HepG2 (cell line): Measurements from ENCODE around the gene BABAM1. TPM values are rescaled to one million over a fixed set of nuclear protein-coding genes. Genes with fewer than 3 reads are reported as not detected.

Source experiments
- ATAC-seq: fragments of 200-7000 bp; cut with Tn5 transposase; 3 replicates; pipeline ENCODE4 v1.9.1; 2020; ENCODE audit warnings: mild to moderate bottlenecking, moderate library complexity
- BruUV-seq: library from RNA; stranded (reverse); fragments of 400-500 nt; replicated peaks from 2 replicates; lab custom pipeline; 2021; lab: Mats Ljungman, UMichigan
- CTCF ChIA-PET: fragments of 300-600 bp; formaldehyde crosslinking; extraction: SDS; loops from one replicate; lab custom pipeline; 2021; ENCODE audit warnings: low total read pairs, inconsistent platforms, low intra/inter-chr PET ratio; lab: Yijun Ruan, JAX
- POLR2A ChIA-PET: fragments of 350-600 bp; sonication (Branson Sonifier 250); formaldehyde crosslinking; loops from one replicate; lab custom pipeline; 2020; ENCODE audit warnings: antibody characterized with exemption, inconsistent platforms; lab: Yijun Ruan, JAX
- DNase-seq: peaks from one replicate; pipeline ENCODE4 v3.0.0-alpha.2; 2015; ENCODE audit warnings: low spot score
- FAIRE-seq: peaks from 3 replicates; lab custom pipeline; 2011; peaks lifted over from hg19 to GRCh38; lab: Jason Lieb, UNC
- H2AFZ ChIP-seq: one replicate; pipeline ENCODE4 v1.6.1; 2011; ENCODE audit warnings: low read length, inconsistent platforms
- H3K27ac ChIP-seq: fragments of 300-600 bp; 3 replicates; pipeline ENCODE4 v1.8.0; 2011; ENCODE audit warnings: mixed run types, mild to moderate bottlenecking, mixed read lengths, low read length, inconsistent platforms; ENCODE audit not compliant: insufficient read depth; ENCODE audit errors: extremely low read length
- H3K27me3 ChIP-seq, 2 experiments: fragments of 200-600 bp in 1 of 2; 2 replicates in 1 of 2; 3 replicates in 1 of 2; pipeline versions ENCODE4 v1.6.0 to v1.8.0; 2011; ENCODE audit warnings: low read length in 2 of 2, mild to moderate bottlenecking in 2 of 2, moderate library complexity in 2 of 2, inconsistent platforms in 1 of 2; ENCODE audit not compliant: insufficient read depth in 2 of 2, control insufficient read depth in 1 of 2
- H3K36me3 ChIP-seq, 2 experiments: fragments of 200-600 bp in 1 of 2; replicated peaks in 1 of 2; 2 replicates in 1 of 2; 3 replicates in 1 of 2; pipeline versions ENCODE4 v1.5.1 to v1.8.0; 2011; ENCODE audit warnings: low read length in 2 of 2, inconsistent platforms in 1 of 2; ENCODE audit not compliant: insufficient read depth in 2 of 2, control insufficient read depth in 1 of 2
- H3K4me1 ChIP-seq: 2 replicates; pipeline ENCODE4 v1.5.1; 2012; ENCODE audit warnings: low read length, inconsistent platforms; ENCODE audit not compliant: insufficient read depth
- H3K4me2 ChIP-seq: 2 replicates; pipeline ENCODE4 v1.6.0; 2011; ENCODE audit warnings: low read depth, low read length, inconsistent platforms
- H3K4me3 ChIP-seq, 3 experiments: fragments of 200-600 bp in 1 of 3; sonication (generic), shearing (Covaris generic) in 1 of 3; replicated peaks in 1 of 3; 2 replicates each; pipeline ENCODE4 v1.5.1; 2011 to 2016; ENCODE audit warnings: low read length in 3 of 3, inconsistent platforms in 2 of 3, low read depth in 2 of 3, mild to moderate bottlenecking in 2 of 3, control low read depth in 1 of 3, mixed read lengths in 1 of 3; ENCODE audit not compliant: insufficient read depth in 1 of 3
- H3K79me2 ChIP-seq: one replicate; pipeline ENCODE4 v1.6.1; 2011; ENCODE audit warnings: low read length, inconsistent platforms; ENCODE audit not compliant: insufficient read depth
- H3K9ac ChIP-seq: 2 replicates; pipeline ENCODE4 v1.6.0; 2011; ENCODE audit warnings: mild to moderate bottlenecking, low read depth, low read length, inconsistent platforms; ENCODE audit not compliant: insufficient read depth
- H3K9me3 ChIP-seq: 2 replicates; pipeline ENCODE4 v1.5.1; 2012; ENCODE audit warnings: mild to moderate bottlenecking, low read length
- H4K20me1 ChIP-seq: 2 replicates; pipeline ENCODE4 v1.6.0; 2011; ENCODE audit warnings: inconsistent platforms, mild to moderate bottlenecking, low read length, moderate library complexity; ENCODE audit not compliant: insufficient read depth
- POLR2A ChIP-seq, 2 experiments: IDR thresholded peaks; 2 replicates each; pipeline ENCODE4 v1.6.1; 2011; ENCODE audit warnings: low read depth in 2 of 2, low read length in 2 of 2, mild to moderate bottlenecking in 1 of 2, moderate library complexity in 1 of 2; ENCODE audit not compliant: insufficient read depth in 1 of 2
- POLR2AphosphoS5 ChIP-seq: IDR thresholded peaks from 2 replicates; pipeline ENCODE4 v1.6.1; 2012; ENCODE audit warnings: low read depth, low read length
- RBFOX2 ChIP-seq: fragments of 200-400 bp; formaldehyde crosslinking; IDR thresholded peaks from 2 replicates; pipeline ENCODE4 v1.6.1; 2017; ENCODE audit warnings: low read depth, mild to moderate bottlenecking, low read length
- SOX6 ChIP-seq, 2 experiments: fragments of 450-650 bp in 1 of 2; sonication (generic) in 1 of 2; formaldehyde crosslinking in 1 of 2; IDR thresholded peaks; 2 replicates each; pipeline versions ENCODE4 v1.4.0 to v1.6.1; 2017 to 2020; ENCODE audit warnings: antibody characterized with exemption in 1 of 2, mild to moderate bottlenecking in 1 of 2, missing genetic modification reagents in 1 of 2
- ZNF414 ChIP-seq: sonication (generic); formaldehyde crosslinking; IDR thresholded peaks from 2 replicates; pipeline ENCODE4 v1.5.0; 2020; ENCODE audit warnings: missing genetic modification reagents
- ZNF605 ChIP-seq: sonication (generic); formaldehyde crosslinking; IDR thresholded peaks from 2 replicates; pipeline ENCODE4 v1.8.0; 2022; ENCODE audit warnings: mild to moderate bottlenecking, missing genetic modification reagents
- ZNF687 ChIP-seq: sonication (generic); formaldehyde crosslinking; IDR thresholded peaks from 2 replicates; pipeline ENCODE4 v1.5.1; 2020; ENCODE audit warnings: mild to moderate bottlenecking, missing genetic modification reagents, moderate library complexity
- ZNF709 ChIP-seq: sonication (generic); formaldehyde crosslinking; IDR thresholded peaks from 2 replicates; pipeline ENCODE4 v1.5.0; 2020; ENCODE audit warnings: mild to moderate bottlenecking, missing genetic modification reagents
- WGBS: methylation state at CpG from one replicate; pipeline ENCODE4 v1.1.6; 2017; ENCODE audit warnings: low lambda C conversion rate; 5-methylcytosine and 5-hydroxymethylcytosine counted together
- in situ Hi-C: cut with HindIII; loops from 2 replicates; pipeline ENCODE4 v1.10.0; 2017; ENCODE audit warnings: low pct_unique_long_range_greater_than_20kb; ENCODE audit not compliant: extremely low pct_ligation_motif_present
- intact Hi-C: fragments of 100-400 bp; cut with micrococcal nuclease; formaldehyde crosslinking; loops from one replicate; pipeline ENCODE4 v1.10.0; 2022; ENCODE audit not compliant: unreplicated experiment
- polyA plus RNA-seq, 8 experiments: library from polyadenylated mRNA; depleted of rRNA in 3 of 8; stranded (reverse) in 7 of 8; unstranded in 1 of 8; fragments of >200 nt; fragmentation: Illumina TruSeq in 4 of 8; extraction: Trizol in 4 of 8; gene quantifications; 2 replicates each; pipeline versions ENCODE4 v1.2.1 to v1.2.3, GENCODE V29; 2011 to 2016; ENCODE audit warnings: low read depth in 4 of 8, missing spikeins in 1 of 8, mixed read lengths in 1 of 8; ENCODE audit not compliant: insufficient read depth in 1 of 8
- total RNA-seq, 5 experiments: library from RNA; depleted of rRNA; stranded (reverse); fragments of >200 nt; fragmentation: Illumina TruSeq; extraction: Trizol; gene quantifications; 2 replicates each; pipeline ENCODE4 v1.2.3, GENCODE V29; 2016; ENCODE audit warnings: low read depth in 1 of 5

The BABAM1 gene
- total and polyA plus RNA-seq, 2 of the 13 experiments (the other 11 are each of a cell fraction or from before 2014, with no cell fraction given), result 70.0 to 82.0 TPM

GRCh38 chr19:17240826-17241399, 26.3 kb upstream of the BABAM1 start:
- intact Hi-C loops, result no loop called here
- Histone ChIP-seq H3K27ac (peak overlapping the region; percentile 82), H4K20me1 (peaks cover 27% of the 10 kb centered on the region; the same call in 1 of the 2 replicates), H3K27me3 (no peaks in the 10 kb centered on the region), H2AFZ (no peak overlapping the region), H3K9ac (peak overlapping the region; percentile 48), H3K9me3 (no peaks in the 10 kb centered on the region), H3K79me2 (peaks cover 61% of the 10 kb centered on the region), H3K4me3 (peak overlapping the region; percentile 11 to 57 (median 34); a peak in 4 of 6 replicates), H3K4me1 (peaks cover 69% of the 10 kb centered on the region)
- in situ Hi-C loops, result no loop called here
- ChIA-PET CTCF (no interaction called here), POLR2A (interaction anchor here (1.2 to 9.0 kb wide), 8 partner anchors 8 to 35 kb away, joined by 3 to 178 read pairs (median 14); partner anchors contain the start of genes BABAM1, OCEL1 and USE1)
- ATAC-seq (no peak), FAIRE-seq (no peak), DNase-seq (no peak)
- 75% methylated on average over 6 of the region's 6 CpGs for WGBS
- 0 out of 2 replicates have a peak, but pooled peaks have one; percentile 2 for TF ChIP-seq ZNF414 (CRISPR knock-in tag)
- TF ChIP-seq RBFOX2, result peak; percentile 26; the same call in 1 of the 2 replicates
- peak; percentile 26 for TF ChIP-seq ZNF687
- 0 out of 4 replicates have a peak, but pooled peaks of 1 of the 2 experiments have one; percentile 14 for TF ChIP-seq POLR2A (IDR thresholded peaks at IDR 0.05; ENCODE audit: insufficient read depth in 1 of 2, low read depth in 2 of 2, low read length in 2 of 2)
- TF ChIP-seq ZNF605 (CRISPR knock-in tag), result no peak
- no peak for TF ChIP-seq SOX6 (IDR thresholded peaks at IDR 0.05)
- TF ChIP-seq SOX6 (CRISPR knock-in tag; IDR thresholded peaks at IDR 0.05), result no peak
- TF ChIP-seq ZNF709 (CRISPR knock-in tag), result 0 out of 2 replicates have a peak, but pooled peaks have one; percentile 2
- TF ChIP-seq POLR2AphosphoS5, result 0 out of 2 replicates have a peak, but pooled peaks have one; percentile 10
- TF ChIP-seq, all 625 proteins: peak for 6
- no TSS peak for BruUV-seq
- H3K36me3 ChIP-seq, result peaks cover 10 to 17% of the 10 kb centered on the region in 2 experiments; a peak in 4 of 5 replicates
- peak overlapping the region; percentile 70 for H3K4me2 ChIP-seq
